Measurements from ENCODE around the gene FRG2B. TPM values are rescaled to one million over a fixed set of nuclear protein-coding genes. Genes with fewer than 3 reads are reported as not detected.

The FRG2B gene
- total RNA-seq, result not detected in 2 replicates

GRCh38 chr10:133626695-133627094, at the start of gene FRG2B:
TSS of gene FRG2B (minus strand) at chr10:133626795. CDS start at chr10:133626742, 53 bp downstream.

Other genes starting within 250 kb of the FRG2B start
- gene PAOX, start 247.5 kb downstream of the FRG2B start, total RNA-seq, result 7.9 and 8.5 TPM in 2 replicates
- gene MTG1, start 232.6 kb downstream of the FRG2B start, total RNA-seq, result 33.9 and 36.1 TPM in 2 replicates
- under 0.01 TPM in 2 replicates for gene SPRN, start 202.2 kb downstream of the FRG2B start, total RNA-seq
- gene SCART1, start 172.8 kb downstream of the FRG2B start, total RNA-seq, result 2.1 and 3.1 TPM in 2 replicates
- 0.57 and 3.5 TPM in 2 replicates for gene CYP2E1, start 99.4 kb downstream of the FRG2B start, total RNA-seq
- gene SYCE1, start 61.2 kb downstream of the FRG2B start, total RNA-seq, result 8.3 and 9.7 TPM in 2 replicates

All from placental pericyte (primary cell).